Heart left ventricle (tissue), 13 donors: ENCODE measurements around the gene NLRC5.

Experiments used
- CTCF ChIP-seq, 12 donors: fragments of 200-600 bp; sonication (generic) in 4 of 12; IDR thresholded peaks; one replicate each; pipeline versions ENCODE4 v1.5.0 to v1.8.0; 2018 to 2022; ENCODE audit warnings: antibody characterized with exemption in 12 of 12, mild to moderate bottlenecking in 5 of 12
- POLR2A ChIP-seq, 2 donors: fragments of 450-650 bp; IDR thresholded peaks; one replicate each; pipeline ENCODE4 v1.6.1; 2017; ENCODE audit warnings: antibody characterized with exemption in 2 of 2, mild to moderate bottlenecking in 2 of 2, moderate library complexity in 2 of 2
- donor health status: ischemic (EF 13 %, LVEDD 7.1; RV severe dilation, severe dysfunction).
- donor health status: DM: no; HTN: yes; CAD: no.
- donor health status: DM: no; HTN: no; CAD: no.
- donor health status: ischemic (EF 25% LVEDD 6.9; RV normal size, moderate dysfunction).
- donor health status: ischemic (EF 25% LVEDD 5.7; RV mildly dilated, moderate dysfunction).
- donor health status: ischemic (EF 35%, LVEDD 5.7; RV mildly dilated, moderate dysfunction).
- donor health status: nonischemic (EF 11% LVEDD 7.7; RV severe dilation, severe dysfunction).
- donor health status: DM: yes; HTN: yes; CAD: no.
- donor health status: PGD.
- donor health status: ischemic (EF 29% LVEDD 5.4; RV normal size, mild dysfunction).
- donor health status: nonischemic (EF 23%, LVEDD 6.1; RV moderate dilation, normal function).

- no peak for TF ChIP-seq POLR2A (IDR thresholded peaks at IDR 0.05)
- TF ChIP-seq CTCF (IDR thresholded peaks at IDR 0.05) = no peak
Observed at GRCh38 chr16:57051696-57052228, 62.4 kb downstream of the NLRC5 start.
